NCI-H345 (cell line): Measurements from ENCODE around the gene OAF.
"Not testable (repeated sequence)": the region's sequence is repeated elsewhere in the genome, so short reads cannot be mapped to it uniquely, and the experiment has no call there.

Source experiments
- DNase-seq: peaks from one replicate; lab custom pipeline; 2025; lab: John Stamatoyannopoulos, UW

Gene OAF

DNA sequence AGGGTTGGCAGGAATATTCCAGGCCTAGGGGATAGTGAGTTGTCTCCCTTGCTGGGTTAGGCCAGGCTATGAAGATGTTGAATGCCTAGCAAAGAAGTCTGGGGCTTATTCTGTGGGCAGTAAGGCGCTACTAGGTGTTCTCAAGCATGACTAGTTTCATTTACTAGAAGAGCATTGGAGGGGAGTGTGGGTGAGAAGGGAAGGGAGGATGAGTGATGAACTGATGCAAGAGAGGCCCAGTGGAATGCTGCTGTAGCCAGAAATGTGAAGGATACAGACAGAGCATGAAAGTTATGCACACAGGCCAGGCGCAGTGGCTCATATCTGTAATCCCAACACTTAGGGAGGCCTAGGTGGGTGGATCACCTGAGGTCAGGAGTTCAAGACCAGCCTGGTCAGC, 62.6 kb downstream of the OAF start:
- no peak for DNase-seq

DNA sequence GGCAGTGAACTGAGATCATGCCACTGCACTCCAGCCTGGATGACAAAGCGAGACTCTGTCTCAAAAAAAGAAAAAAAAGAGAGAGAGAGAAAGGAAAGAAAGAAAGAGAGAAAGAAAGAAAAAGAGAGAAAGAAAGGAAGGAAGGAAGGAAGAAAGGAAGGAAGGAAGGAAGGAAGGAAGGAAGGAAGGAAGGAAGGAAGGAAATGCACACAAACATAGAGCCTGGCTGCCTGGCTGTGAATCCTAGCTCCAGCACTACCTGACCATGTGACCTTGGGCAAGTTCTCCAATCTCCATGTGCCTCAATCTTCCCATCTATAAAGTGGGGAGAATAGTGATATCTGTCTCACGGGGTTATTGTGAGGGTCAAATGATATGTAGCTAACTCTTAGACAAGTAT, 63.1 kb downstream of the OAF start:
- not testable (repeated sequence) for DNase-seq

DNA sequence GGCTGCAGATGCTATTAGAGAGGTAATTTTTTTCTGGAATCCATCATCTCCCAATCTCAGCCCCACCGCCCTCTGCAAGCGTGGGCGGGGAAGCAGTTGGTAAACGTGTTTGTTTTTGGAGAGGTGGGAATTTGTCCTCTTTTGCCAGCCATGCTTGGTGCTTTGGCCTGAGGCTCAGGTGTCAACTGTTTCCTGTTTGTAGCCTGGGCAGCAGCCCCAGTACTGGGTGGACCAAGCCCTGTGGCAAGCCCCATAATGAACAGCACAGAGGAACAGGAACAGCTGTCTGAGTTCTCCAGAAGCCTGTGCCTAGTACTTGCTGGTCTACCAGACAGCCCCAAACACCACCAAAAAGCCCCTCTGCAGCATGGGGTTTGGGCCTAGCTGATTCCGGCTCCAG, 68.7 kb downstream of the OAF start:
- DNase-seq = no peak
